ENCODE measurements around the gene GSE1.

- TF ChIP-seq ELF4 (IDR thresholded peaks at IDR 0.05), result no peak
- TF ChIP-seq SP1 (IDR thresholded peaks at IDR 0.05), result no peak
- TF ChIP-seq ZNF384 (IDR thresholded peaks at IDR 0.05), result no peak
- TF ChIP-seq FOXM1 (IDR thresholded peaks at IDR 0.05; ENCODE audit: borderline replicate concordance), result no peak
- no peak for TF ChIP-seq NFRKB (IDR thresholded peaks at IDR 0.05)
- no peak for TF ChIP-seq FOXK2 (IDR thresholded peaks at IDR 0.05)
- no peak for TF ChIP-seq FOXA1 (IDR thresholded peaks at IDR 0.05)
- no peak for TF ChIP-seq HDGF (IDR thresholded peaks at IDR 0.05; ENCODE audit: borderline replicate concordance)
- no peak for TF ChIP-seq TARDBP (IDR thresholded peaks at IDR 0.05)
- TF ChIP-seq BHLHE40 (IDR thresholded peaks at IDR 0.05; ENCODE audit: borderline replicate concordance), result no peak
- TF ChIP-seq SUZ12 (IDR thresholded peaks at IDR 0.05), result no peak
Measured at GRCh38 chr16:85635545-85636140, 22.5 kb downstream of the GSE1 start.
